ENCODE results near the gene COL5A3.

Gene COL5A3

DNA sequence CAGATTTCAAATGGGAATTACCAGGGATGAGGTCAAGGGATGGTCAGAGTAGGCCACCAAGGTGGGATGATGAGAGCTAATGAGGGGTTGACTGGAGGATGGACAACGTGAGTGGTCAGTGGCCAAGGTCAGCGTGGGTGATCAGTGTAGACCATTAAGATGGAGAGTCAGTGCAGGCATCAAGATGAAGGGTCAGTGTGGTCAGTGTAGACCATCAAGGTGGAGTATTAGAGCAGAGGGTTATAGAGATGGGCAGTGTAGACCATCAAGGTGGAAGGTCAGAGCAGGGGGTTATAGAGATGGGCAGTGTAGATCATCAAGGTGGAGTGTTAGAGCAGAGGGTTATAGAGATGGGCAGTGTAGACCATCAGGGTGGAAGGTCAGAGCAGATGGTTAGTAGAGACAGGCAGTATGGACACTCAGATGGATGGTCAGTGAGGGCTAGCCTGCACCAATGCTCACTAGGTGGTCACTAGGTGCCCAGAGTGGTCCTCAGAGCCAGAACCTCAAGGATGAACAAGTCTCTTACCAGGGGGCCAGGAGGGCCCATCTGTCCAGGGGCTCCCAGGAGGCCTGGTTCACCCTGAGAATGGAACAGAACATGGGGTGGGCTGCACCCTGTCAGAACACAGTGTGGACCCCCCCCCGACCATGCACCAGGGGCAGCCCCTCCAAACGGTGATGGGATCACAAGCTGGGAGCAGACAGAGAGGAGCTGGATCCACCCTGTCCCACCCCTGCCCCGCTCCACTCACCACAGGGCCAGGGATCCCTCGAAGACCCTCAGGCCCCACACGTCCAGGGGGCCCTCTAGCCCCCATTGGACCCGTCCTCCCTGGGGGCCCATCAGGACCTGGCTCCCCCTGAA is 41.2 kb downstream of the COL5A3 start:
- no peak for TF ChIP-seq MAX (IDR thresholded peaks at IDR 0.05; ENCODE audit: low read depth, low read length)
- no peak for TF ChIP-seq MYC (IDR thresholded peaks at IDR 0.05; ENCODE audit: low read depth, low read length)
- TF ChIP-seq, protein P1, sequence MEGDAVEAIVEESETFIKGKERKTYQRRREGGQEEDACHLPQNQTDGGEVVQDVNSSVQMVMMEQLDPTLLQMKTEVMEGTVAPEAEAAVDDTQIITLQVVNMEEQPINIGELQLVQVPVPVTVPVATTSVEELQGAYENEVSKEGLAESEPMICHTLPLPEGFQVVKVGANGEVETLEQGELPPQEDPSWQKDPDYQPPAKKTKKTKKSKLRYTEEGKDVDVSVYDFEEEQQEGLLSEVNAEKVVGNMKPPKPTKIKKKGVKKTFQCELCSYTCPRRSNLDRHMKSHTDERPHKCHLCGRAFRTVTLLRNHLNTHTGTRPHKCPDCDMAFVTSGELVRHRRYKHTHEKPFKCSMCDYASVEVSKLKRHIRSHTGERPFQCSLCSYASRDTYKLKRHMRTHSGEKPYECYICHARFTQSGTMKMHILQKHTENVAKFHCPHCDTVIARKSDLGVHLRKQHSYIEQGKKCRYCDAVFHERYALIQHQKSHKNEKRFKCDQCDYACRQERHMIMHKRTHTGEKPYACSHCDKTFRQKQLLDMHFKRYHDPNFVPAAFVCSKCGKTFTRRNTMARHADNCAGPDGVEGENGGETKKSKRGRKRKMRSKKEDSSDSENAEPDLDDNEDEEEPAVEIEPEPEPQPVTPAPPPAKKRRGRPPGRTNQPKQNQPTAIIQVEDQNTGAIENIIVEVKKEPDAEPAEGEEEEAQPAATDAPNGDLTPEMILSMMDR (IDR thresholded peaks at IDR 0.05; ENCODE audit: low read depth, low read length): no peak
- TF ChIP-seq POLR2A (IDR thresholded peaks at IDR 0.05; ENCODE audit: extremely low read depth, insufficient read length): no peak
- no peak overlapping the region for H3K4me3 ChIP-seq (ENCODE audit: low read depth, low read length)
- no peak for DNase-seq (ENCODE audit: low read depth)

DNA sequence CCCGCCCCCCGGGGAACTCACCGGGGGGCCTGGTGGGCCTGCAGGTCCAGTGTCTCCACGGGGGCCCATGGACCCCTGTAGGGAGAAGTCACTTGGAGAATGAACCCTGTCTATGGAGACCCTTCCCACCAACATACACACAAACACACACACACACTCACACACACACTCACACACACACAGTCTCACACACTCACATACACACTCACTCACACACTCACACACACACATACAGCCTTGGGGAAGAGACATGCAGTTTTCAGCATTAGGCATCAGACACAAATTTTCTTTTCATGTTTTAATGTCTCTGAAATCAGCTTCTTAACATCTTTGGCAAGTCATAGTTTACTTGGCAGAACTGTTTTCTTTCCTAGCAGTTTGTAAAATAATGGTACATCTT is 43.0 kb downstream of the COL5A3 start:
- no peak for DNase-seq (ENCODE audit: low read depth)
- H3K4me3 ChIP-seq (ENCODE audit: low read depth, low read length): no peak overlapping the region
- TF ChIP-seq MAX (IDR thresholded peaks at IDR 0.05; ENCODE audit: low read depth, low read length): no peak
- TF ChIP-seq MYC (IDR thresholded peaks at IDR 0.05; ENCODE audit: low read depth, low read length): no peak
- TF ChIP-seq POLR2A (IDR thresholded peaks at IDR 0.05; ENCODE audit: extremely low read depth, insufficient read length): no peak
- TF ChIP-seq, protein P1 (IDR thresholded peaks at IDR 0.05; ENCODE audit: low read depth, low read length): no peak

DNA sequence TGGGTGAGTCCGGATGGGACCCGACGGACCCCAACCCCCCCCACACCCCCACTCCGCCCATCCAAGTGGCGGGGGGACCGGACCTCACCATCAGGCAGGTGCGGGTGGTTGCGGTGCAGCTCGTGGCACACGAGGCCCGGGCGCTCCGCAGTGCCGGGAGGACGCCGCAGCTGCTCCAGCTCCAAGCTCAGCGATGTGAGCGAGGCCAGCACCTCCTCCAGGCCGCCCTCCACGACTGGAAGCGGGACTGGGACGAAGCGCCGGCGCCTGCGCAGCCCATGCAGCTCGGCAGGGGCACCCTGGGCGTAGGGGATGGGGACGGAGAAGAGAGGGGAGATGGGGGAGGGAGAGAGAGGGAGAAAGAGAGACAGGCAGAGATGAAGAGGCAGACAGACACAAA is 43.9 kb downstream of the COL5A3 start:
- H3K4me3 ChIP-seq (ENCODE audit: low read depth, low read length): no peak overlapping the region
- no peak for DNase-seq (ENCODE audit: low read depth)
- no peak for TF ChIP-seq MAX (IDR thresholded peaks at IDR 0.05; ENCODE audit: low read depth, low read length)
- TF ChIP-seq, protein P1 (IDR thresholded peaks at IDR 0.05; ENCODE audit: low read depth, low read length): no peak
- TF ChIP-seq POLR2A (IDR thresholded peaks at IDR 0.05; ENCODE audit: extremely low read depth, insufficient read length): no peak
- TF ChIP-seq MYC (IDR thresholded peaks at IDR 0.05; ENCODE audit: low read depth, low read length): no peak

GRCh38 chr19:9966024-9966423 is 44.3 kb downstream of the COL5A3 start:
- TF ChIP-seq MAX (IDR thresholded peaks at IDR 0.05; ENCODE audit: low read depth, low read length): no peak
- TF ChIP-seq POLR2A (IDR thresholded peaks at IDR 0.05; ENCODE audit: extremely low read depth, insufficient read length): no peak
- TF ChIP-seq MYC (IDR thresholded peaks at IDR 0.05; ENCODE audit: low read depth, low read length): no peak
- TF ChIP-seq, protein P1 (IDR thresholded peaks at IDR 0.05; ENCODE audit: low read depth, low read length): no peak
- H3K4me3 ChIP-seq (ENCODE audit: low read depth, low read length): no peak overlapping the region
- DNase-seq (ENCODE audit: low read depth): no peak

DNA sequence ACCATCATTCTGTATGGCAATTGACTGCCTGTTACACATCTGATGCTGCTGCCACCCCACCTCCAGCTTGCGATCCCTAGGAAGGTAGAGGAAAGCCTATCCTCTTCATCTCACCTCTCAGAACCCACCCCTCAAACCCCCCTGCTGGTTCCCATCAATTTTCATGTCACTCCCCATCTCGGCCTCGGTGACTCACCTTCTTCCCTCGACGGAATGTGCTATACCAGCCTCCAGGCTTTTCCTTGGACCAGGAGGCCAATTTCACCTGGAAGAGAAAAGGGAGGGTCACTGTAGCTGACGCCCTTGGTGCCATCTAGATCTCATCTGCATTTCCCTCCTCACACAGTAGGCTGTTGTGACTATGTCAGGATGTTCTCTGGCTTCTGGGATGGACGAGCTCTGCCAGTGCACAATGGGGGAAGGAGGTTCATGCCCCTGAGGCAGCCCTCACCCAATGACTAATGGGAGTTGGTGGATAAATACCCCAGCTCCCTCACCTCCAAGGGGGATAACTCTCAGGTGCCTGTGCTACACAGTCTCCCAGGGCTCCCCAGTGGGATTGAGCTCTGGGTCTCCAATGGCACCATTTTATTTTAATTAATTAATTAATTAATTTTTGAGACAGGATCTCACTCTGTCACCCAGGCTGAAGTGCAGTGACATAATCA is 47.5 kb downstream of the COL5A3 start:
- TF ChIP-seq, protein P1 (IDR thresholded peaks at IDR 0.05; ENCODE audit: low read depth, low read length): no peak
- TF ChIP-seq MYC (IDR thresholded peaks at IDR 0.05; ENCODE audit: low read depth, low read length): no peak
- no peak for TF ChIP-seq POLR2A (IDR thresholded peaks at IDR 0.05; ENCODE audit: extremely low read depth, insufficient read length)
- TF ChIP-seq MAX (IDR thresholded peaks at IDR 0.05; ENCODE audit: low read depth, low read length): no peak
- no peak overlapping the region for H3K4me3 ChIP-seq (ENCODE audit: low read depth, low read length)
- DNase-seq (ENCODE audit: low read depth): no peak

All from NB4 (cell line).